Fibroblast of lung (primary cell): Measurements from ENCODE around the gene SLC43A3. TPM values are rescaled to one million over a fixed set of nuclear protein-coding genes. Genes with fewer than 3 reads are reported as not detected.

Experiments used
- DNase-seq, 2 donors: peaks; one replicate each; pipeline versions ENCODE4 v3.0.0 to v3.0.0-alpha.2; 2010; ENCODE audit warnings: low read depth in 2 of 2
- H2AFZ ChIP-seq: 2 replicates; pipeline ENCODE4 v1.5.1; 2012; ENCODE audit warnings: low read length, control low read depth, inconsistent platforms
- H3K27ac ChIP-seq: 2 replicates; pipeline ENCODE4 v1.5.1; 2011; ENCODE audit warnings: low read length, control low read depth; ENCODE audit not compliant: insufficient read depth
- H3K27me3 ChIP-seq: 2 replicates; pipeline ENCODE4 v1.5.1; 2011; ENCODE audit warnings: mild to moderate bottlenecking, low read length; ENCODE audit not compliant: control insufficient read depth, insufficient read depth
- H3K36me3 ChIP-seq: 2 replicates; pipeline ENCODE4 v1.5.1; 2011; ENCODE audit warnings: low read length; ENCODE audit not compliant: control insufficient read depth, insufficient read depth
- H3K4me1 ChIP-seq: 2 replicates; pipeline ENCODE4 v1.5.1; 2011; ENCODE audit warnings: low read length; ENCODE audit not compliant: control insufficient read depth, insufficient read depth; ENCODE audit errors: extremely low read depth
- H3K4me2 ChIP-seq: 2 replicates; pipeline ENCODE4 v1.5.1; 2011; ENCODE audit warnings: low read length, control low read depth; ENCODE audit not compliant: insufficient read depth; ENCODE audit errors: extremely low read depth
- H3K4me3 ChIP-seq, 4 experiments: fragments of 200-600 bp in 1 of 4; sonication (generic) in 1 of 4; replicated peaks in 1 of 4; 2 replicates each; pipeline ENCODE4 v1.5.1; 2011 to 2016; ENCODE audit warnings: low read length in 4 of 4, low read depth in 3 of 4, mild to moderate bottlenecking in 3 of 4, control low read depth in 2 of 4, inconsistent platforms in 1 of 4, mixed read lengths in 1 of 4; ENCODE audit not compliant: insufficient read depth in 1 of 4; ENCODE audit errors: control extremely low read depth in 1 of 4
- H3K79me2 ChIP-seq: 2 replicates; pipeline ENCODE4 v1.5.1; 2012; ENCODE audit warnings: mild to moderate bottlenecking, low read length, inconsistent platforms; ENCODE audit not compliant: control insufficient read depth, insufficient read depth
- H3K9ac ChIP-seq: 2 replicates; pipeline ENCODE4 v1.5.1; 2011; ENCODE audit warnings: mild to moderate bottlenecking, low read length, control low read depth; ENCODE audit not compliant: insufficient read depth
- H3K9me3 ChIP-seq: 2 replicates; pipeline ENCODE4 v1.5.1; 2012; ENCODE audit warnings: low read depth, low read length; ENCODE audit not compliant: control insufficient read depth, insufficient read depth
- H4K20me1 ChIP-seq: 2 replicates; pipeline ENCODE4 v1.5.1; 2011; ENCODE audit warnings: low read length; ENCODE audit not compliant: control insufficient read depth, insufficient read depth; ENCODE audit errors: extremely low read depth
- EZH2 ChIP-seq: IDR thresholded peaks from 2 replicates; pipeline ENCODE4 v1.5.1; 2012; ENCODE audit warnings: low read length, control low read depth, mild to moderate bottlenecking; ENCODE audit errors: missing control alignments
- polyA plus RNA-seq, 2 donors: library from polyadenylated mRNA; depleted of rRNA in 1 of 2; stranded (reverse) in 1 of 2; unstranded in 1 of 2; fragments of >200 nt; gene quantifications; 2 replicates each; pipeline ENCODE4 v1.2.1, GENCODE V29; 2011 to 2012; ENCODE audit warnings: missing spikeins in 1 of 2
- total RNA-seq: library from RNA; depleted of rRNA; stranded (reverse); fragments of >200 nt; gene quantifications from 2 replicates; pipeline ENCODE4 v1.2.1, GENCODE V29; 2014
- TF ChIP-seq, protein P1 (sequence below), 2 donors: IDR thresholded peaks in 1 of 2; conservative IDR thresholded peaks in 1 of 2; 1 replicate in 1 of 2; 2 replicates in 1 of 2; pipeline ENCODE4 v1.5.1; 2011 to 2012; ENCODE audit warnings: low read length in 2 of 2, control low read depth in 1 of 2, inconsistent platforms in 1 of 2, low read depth in 1 of 2, mild to moderate bottlenecking in 1 of 2

SLC43A3 gene
- total and polyA plus RNA-seq, 2 donors (not counting 1 experiment from before 2014, with no cell fraction given): 34.8 to 41.5 TPM

DNA sequence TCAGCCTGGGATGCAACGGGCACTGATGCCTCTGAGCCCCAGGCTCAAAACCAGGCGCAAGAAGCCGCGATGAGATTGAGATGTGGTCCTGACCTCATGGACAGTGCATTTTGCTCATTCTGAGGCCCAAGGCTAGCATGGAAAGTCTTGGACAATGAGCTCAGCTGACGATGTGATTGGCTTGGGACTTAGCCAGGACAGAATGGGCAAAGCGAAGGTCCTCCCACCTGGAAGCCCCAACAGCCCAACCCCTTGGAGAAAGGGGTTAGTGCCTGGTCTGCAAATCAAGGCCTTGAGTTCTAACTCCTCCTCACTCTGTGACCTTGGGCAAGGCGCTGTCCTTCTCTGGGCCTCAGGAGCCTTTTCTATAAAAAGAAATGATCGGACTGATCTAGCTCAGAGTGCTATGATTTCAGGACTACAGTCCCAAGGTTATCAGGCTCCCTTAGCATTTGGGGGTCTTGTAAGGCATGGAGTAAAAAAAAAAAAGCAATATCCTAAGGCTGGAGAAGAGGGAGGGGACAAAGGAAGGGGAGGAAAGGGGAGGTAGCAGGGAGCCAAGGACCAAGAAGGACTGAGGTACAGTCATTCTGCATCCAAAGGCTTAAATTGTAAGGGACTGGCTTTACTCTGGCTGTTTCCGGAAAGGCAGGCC lies 2.7 kb downstream of the SLC43A3 start:
- Histone ChIP-seq H3K4me2 (no peak overlapping the region), H2AFZ (no peak overlapping the region), H3K27me3 (no peaks in the 10 kb centered on the region), H3K4me1 (peaks cover 40% of the 10 kb centered on the region), H3K9ac (no peak overlapping the region), H3K79me2 (peaks cover 10% of the 10 kb centered on the region), H4K20me1 (no peaks in the 10 kb centered on the region), H3K27ac (peak overlapping the region; percentile 97), H3K9me3 (no peaks in the 10 kb centered on the region), H3K36me3 (peaks cover 10% of the 10 kb centered on the region), H3K4me3 (peak overlapping the region in 2 of 4 experiments; percentile 38 to 62)
- DNase-seq: no peak
- TF ChIP-seq, protein P1, sequence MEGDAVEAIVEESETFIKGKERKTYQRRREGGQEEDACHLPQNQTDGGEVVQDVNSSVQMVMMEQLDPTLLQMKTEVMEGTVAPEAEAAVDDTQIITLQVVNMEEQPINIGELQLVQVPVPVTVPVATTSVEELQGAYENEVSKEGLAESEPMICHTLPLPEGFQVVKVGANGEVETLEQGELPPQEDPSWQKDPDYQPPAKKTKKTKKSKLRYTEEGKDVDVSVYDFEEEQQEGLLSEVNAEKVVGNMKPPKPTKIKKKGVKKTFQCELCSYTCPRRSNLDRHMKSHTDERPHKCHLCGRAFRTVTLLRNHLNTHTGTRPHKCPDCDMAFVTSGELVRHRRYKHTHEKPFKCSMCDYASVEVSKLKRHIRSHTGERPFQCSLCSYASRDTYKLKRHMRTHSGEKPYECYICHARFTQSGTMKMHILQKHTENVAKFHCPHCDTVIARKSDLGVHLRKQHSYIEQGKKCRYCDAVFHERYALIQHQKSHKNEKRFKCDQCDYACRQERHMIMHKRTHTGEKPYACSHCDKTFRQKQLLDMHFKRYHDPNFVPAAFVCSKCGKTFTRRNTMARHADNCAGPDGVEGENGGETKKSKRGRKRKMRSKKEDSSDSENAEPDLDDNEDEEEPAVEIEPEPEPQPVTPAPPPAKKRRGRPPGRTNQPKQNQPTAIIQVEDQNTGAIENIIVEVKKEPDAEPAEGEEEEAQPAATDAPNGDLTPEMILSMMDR (conservative IDR thresholded peaks at IDR 0.05 in 1 of 2, IDR thresholded peaks at IDR 0.05 in 1 of 2; ENCODE audit: low read depth in 1 of 2, low read length in 2 of 2): no peak
- no peak for TF ChIP-seq EZH2

DNA sequence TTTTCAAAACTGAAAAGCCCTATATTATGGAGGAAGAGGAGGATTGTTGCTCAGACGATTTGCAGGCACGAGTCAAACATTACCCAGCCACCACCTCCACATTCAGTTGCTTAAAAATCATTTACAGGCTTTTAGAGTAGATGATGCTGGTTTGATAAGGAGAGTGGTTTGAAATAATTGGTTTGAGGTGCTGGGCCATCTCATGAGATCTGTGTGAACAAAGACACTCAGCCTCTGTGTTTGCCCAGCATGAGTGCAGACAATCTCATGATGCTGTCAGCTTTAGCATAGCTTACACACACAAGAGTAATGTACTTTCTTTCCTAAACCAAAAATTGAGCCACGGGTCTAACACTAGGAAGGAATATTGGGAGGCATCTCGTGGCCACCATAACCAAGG lies 4.3 kb downstream of the SLC43A3 start:
- H3K27ac ChIP-seq: no peak overlapping the region
- H3K4me2 ChIP-seq: no peak overlapping the region
- no peak overlapping the region for H2AFZ ChIP-seq
- H3K4me1 ChIP-seq: peaks cover 31% of the 10 kb centered on the region
- peaks cover 10% of the 10 kb centered on the region for H3K79me2 ChIP-seq
- H4K20me1 ChIP-seq: no peaks in the 10 kb centered on the region
- peaks cover 10% of the 10 kb centered on the region for H3K36me3 ChIP-seq
- no peak for DNase-seq
- no peak overlapping the region for H3K4me3 ChIP-seq
- no peaks in the 10 kb centered on the region for H3K9me3 ChIP-seq
- TF ChIP-seq, protein P1 (conservative IDR thresholded peaks at IDR 0.05 in 1 of 2, IDR thresholded peaks at IDR 0.05 in 1 of 2; ENCODE audit: low read depth in 1 of 2, low read length in 2 of 2): no peak
- TF ChIP-seq EZH2: no peak
- H3K27me3 ChIP-seq: no peaks in the 10 kb centered on the region
- no peak overlapping the region for H3K9ac ChIP-seq

DNA sequence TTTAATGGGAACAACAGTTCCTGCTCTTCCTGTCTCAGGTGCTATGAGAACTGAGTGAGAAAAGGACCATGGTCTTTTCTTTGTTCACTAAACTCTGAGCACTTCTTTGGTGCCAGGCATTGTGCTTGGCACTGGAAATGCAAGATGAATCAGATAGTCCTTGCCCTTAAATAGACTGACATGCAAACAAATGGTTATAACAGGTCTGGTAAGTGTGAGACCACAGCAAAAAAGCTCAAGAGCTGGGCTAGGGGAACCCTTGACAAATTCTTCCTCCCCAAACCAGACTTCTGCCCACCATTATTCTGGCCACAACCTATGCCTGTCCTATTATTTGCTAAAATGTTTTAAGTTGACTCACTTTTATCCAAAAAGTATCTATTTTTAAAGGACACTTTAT lies 5.1 kb downstream of the SLC43A3 start:
- H3K4me3 ChIP-seq: no peak overlapping the region
- TF ChIP-seq EZH2: no peak
- TF ChIP-seq, protein P1 (conservative IDR thresholded peaks at IDR 0.05 in 1 of 2, IDR thresholded peaks at IDR 0.05 in 1 of 2; ENCODE audit: low read depth in 1 of 2, low read length in 2 of 2): no peak
- peaks cover 10% of the 10 kb centered on the region for H3K36me3 ChIP-seq
- H3K4me1 ChIP-seq: peaks cover 28% of the 10 kb centered on the region
- no peak overlapping the region for H2AFZ ChIP-seq
- no peak for DNase-seq
- H3K27me3 ChIP-seq: no peaks in the 10 kb centered on the region
- H4K20me1 ChIP-seq: no peaks in the 10 kb centered on the region
- H3K27ac ChIP-seq: no peak overlapping the region
- H3K79me2 ChIP-seq: peaks cover 10% of the 10 kb centered on the region
- no peak overlapping the region for H3K9ac ChIP-seq
- no peaks in the 10 kb centered on the region for H3K9me3 ChIP-seq
- no peak overlapping the region for H3K4me2 ChIP-seq
